OCI-LY7 (cell line): ENCODE results near the gene SRGAP1. TPM values are rescaled to one million over a fixed set of nuclear protein-coding genes. Genes with fewer than 3 reads are reported as not detected.

Source experiments
- BruUV-seq: library from RNA; stranded (reverse); fragments of 400-500 nt; replicated peaks from 2 replicates; lab custom pipeline; 2021; lab: Mats Ljungman, UMichigan
- CTCF ChIA-PET: fragments of 300-600 bp; sonication (Branson Sonifier 250); formaldehyde crosslinking; loops from one replicate; lab custom pipeline; 2022; ENCODE audit warnings: antibody characterized with exemption; ENCODE audit not compliant: unreplicated experiment; lab: Charles Lee
- POLR2A ChIA-PET: fragments of 300-600 bp; sonication (Branson Sonifier 250); formaldehyde crosslinking; loops from one replicate; lab custom pipeline; 2022; ENCODE audit warnings: antibody characterized with exemption; lab: Charles Lee
- DNase-seq: peaks from one replicate; pipeline ENCODE4 v3.0.0-alpha.2; 2015; ENCODE audit warnings: low spot score
- H2AFZ ChIP-seq: fragments of 200-600 bp; sonication (generic), shearing (Covaris generic); 2 replicates; pipeline ENCODE4 v1.6.1; 2014; ENCODE audit warnings: mild to moderate bottlenecking, antibody characterized with exemption, low read length, moderate library complexity
- H3K27ac ChIP-seq: fragments of 200-600 bp; sonication (generic); 2 replicates; pipeline ENCODE4 v1.5.1; 2014; ENCODE audit warnings: mixed run types, low read depth, mild to moderate bottlenecking, moderate library complexity, low read length, inconsistent platforms; ENCODE audit not compliant: poor library complexity, severe bottlenecking
- H3K36me3 ChIP-seq: fragments of 200-600 bp; sonication (generic); 2 replicates; pipeline ENCODE4 v1.6.1; 2014; ENCODE audit warnings: mild to moderate bottlenecking, antibody characterized with exemption, low read length, moderate library complexity, mixed read lengths; ENCODE audit not compliant: insufficient read depth
- H3K4me1 ChIP-seq: fragments of 200-600 bp; sonication (generic); 2 replicates; pipeline ENCODE4 v1.5.1; 2014; ENCODE audit warnings: mild to moderate bottlenecking, low read length; ENCODE audit not compliant: insufficient read depth, poor library complexity, severe bottlenecking
- H3K4me2 ChIP-seq: fragments of 200-600 bp; sonication (generic); 2 replicates; pipeline ENCODE4 v1.6.1; 2014; ENCODE audit warnings: mild to moderate bottlenecking, low read length
- H3K4me3 ChIP-seq: fragments of 200-600 bp; sonication (generic); 2 replicates; pipeline ENCODE4 v1.5.1; 2014; ENCODE audit warnings: mild to moderate bottlenecking, low read depth, low read length; ENCODE audit not compliant: poor library complexity, severe bottlenecking
- H3K79me2 ChIP-seq: fragments of 200-600 bp; sonication (generic); 2 replicates; pipeline ENCODE4 v1.6.1; 2016; ENCODE audit warnings: low read depth, mild to moderate bottlenecking, low read length, moderate library complexity, mixed read lengths; ENCODE audit not compliant: insufficient read depth
- H3K9me2 ChIP-seq: fragments of 200-600 bp; sonication (generic); 2 replicates; pipeline ENCODE4 v1.6.1; 2016; ENCODE audit warnings: mild to moderate bottlenecking, low read length, mixed read lengths; ENCODE audit not compliant: insufficient read depth
- H3K9me3 ChIP-seq: fragments of 200-600 bp; sonication (generic); 2 replicates; pipeline ENCODE4 v1.6.1; 2014; ENCODE audit warnings: mild to moderate bottlenecking, mixed run types, low read length, mixed read lengths
- H4K20me1 ChIP-seq: fragments of 200-600 bp; sonication (generic); 2 replicates; pipeline ENCODE4 v1.6.1; 2014; ENCODE audit warnings: mild to moderate bottlenecking, antibody characterized with exemption, low read length, moderate library complexity, mixed read lengths; ENCODE audit not compliant: insufficient read depth
- CTCF ChIP-seq: fragments of 200-600 bp; sonication (generic); conservative IDR thresholded peaks from 2 replicates; pipeline ENCODE4 v1.5.1; 2014; ENCODE audit warnings: mild to moderate bottlenecking, antibody characterized with exemption, low read length, moderate library complexity, mixed read lengths
- EZH2phosphoT487 ChIP-seq: fragments of 200-600 bp; sonication (generic); IDR thresholded peaks from 2 replicates; pipeline ENCODE4 v1.6.1; 2018; ENCODE audit warnings: low read depth, borderline replicate concordance, mild to moderate bottlenecking, mixed run types, antibody characterized with exemption, low read length, moderate library complexity, mixed read lengths
- intact Hi-C: fragments of 100-400 bp; cut with micrococcal nuclease; formaldehyde crosslinking; loops from one replicate; pipeline ENCODE4 v1.10.0; 2022; ENCODE audit not compliant: unreplicated experiment
- total RNA-seq, 2 experiments: library from RNA; depleted of rRNA in 1 of 2; stranded (reverse); fragments of >200 nt in 1 of 2; shearing (Covaris generic) in 1 of 2; gene quantifications; 2 replicates each; pipeline ENCODE4 v1.2.3, GENCODE V29; 2014 to 2022

SRGAP1 gene
- total RNA-seq, 2 experiments from 2014 or later, result 0.06 TPM; not detected in 1

DNA sequence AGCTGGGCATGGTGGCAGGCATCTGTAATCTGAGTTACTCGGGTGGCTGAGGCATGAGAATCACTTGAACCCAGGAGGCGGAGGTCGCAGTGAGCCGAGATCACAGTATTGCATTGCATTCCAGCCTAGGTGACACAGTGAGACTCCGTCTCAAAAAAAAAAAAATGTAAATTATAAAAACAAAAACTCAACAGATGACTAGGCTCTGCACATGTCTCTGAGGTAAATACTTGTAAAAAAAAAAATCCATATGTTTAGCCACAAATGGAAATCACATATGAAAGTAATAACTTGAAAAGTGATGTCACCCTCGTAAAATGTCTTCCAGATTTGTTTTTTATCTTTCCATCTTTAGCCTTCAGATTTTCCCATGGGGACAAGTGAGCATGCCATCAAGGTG, 292.6 kb downstream of the SRGAP1 start:
- H3K9me3 ChIP-seq, result no peaks in the 10 kb centered on the region
- H2AFZ ChIP-seq, result no peak overlapping the region
- no peak overlapping the region for H3K4me3 ChIP-seq
- POLR2A ChIA-PET, result no interaction called here
- CTCF ChIA-PET, result no interaction called here
- intact Hi-C loops, result no loop called here
- TF ChIP-seq CTCF, result no peak
- no peak for TF ChIP-seq EZH2phosphoT487
- no peak overlapping the region for H3K4me2 ChIP-seq
- no peak for DNase-seq
- H3K79me2 ChIP-seq, result no peaks in the 10 kb centered on the region
- no TSS peak for BruUV-seq
- H3K36me3 ChIP-seq, result no peaks in the 10 kb centered on the region
- no peak overlapping the region for H3K27ac ChIP-seq
- H4K20me1 ChIP-seq, result no peaks in the 10 kb centered on the region
- H3K9me2 ChIP-seq, result no peaks in the 10 kb centered on the region
- H3K4me1 ChIP-seq, result no peaks in the 10 kb centered on the region

DNA sequence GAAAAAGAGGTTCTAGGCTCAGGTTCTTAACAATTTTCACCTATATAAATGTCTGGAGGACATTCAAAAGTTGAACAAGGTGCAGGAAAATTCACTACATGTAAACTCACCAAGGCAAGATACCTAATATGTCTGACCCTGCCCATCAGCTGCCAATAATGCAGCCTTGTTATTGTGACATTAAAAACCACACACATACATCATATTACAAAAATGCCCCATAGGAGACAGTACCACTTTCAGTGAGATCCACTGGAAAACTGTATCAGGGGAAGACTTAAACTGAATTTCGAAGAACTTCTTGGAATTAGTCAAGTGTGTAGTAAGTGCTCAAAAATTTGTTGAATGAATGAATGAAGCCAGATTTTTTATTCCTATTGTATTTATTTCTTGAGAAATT, 294.5 kb downstream of the SRGAP1 start:
- H4K20me1 ChIP-seq, result no peaks in the 10 kb centered on the region
- H3K79me2 ChIP-seq, result no peaks in the 10 kb centered on the region
- CTCF ChIA-PET, result no interaction called here
- H3K36me3 ChIP-seq, result no peaks in the 10 kb centered on the region
- no peaks in the 10 kb centered on the region for H3K9me3 ChIP-seq
- no peaks in the 10 kb centered on the region for H3K4me1 ChIP-seq
- H3K27ac ChIP-seq, result no peak overlapping the region
- no peaks in the 10 kb centered on the region for H3K9me2 ChIP-seq
- no peak for TF ChIP-seq EZH2phosphoT487
- intact Hi-C loops, result no loop called here
- POLR2A ChIA-PET, result no interaction called here
- DNase-seq, result no peak
- no peak overlapping the region for H2AFZ ChIP-seq
- BruUV-seq, result no TSS peak
- H3K4me2 ChIP-seq, result no peak overlapping the region
- H3K4me3 ChIP-seq, result no peak overlapping the region

GRCh38 chr12:64142382-64142781, 297.9 kb downstream of the SRGAP1 start:
- intact Hi-C loops, result no loop called here
- H3K4me3 ChIP-seq, result no peak overlapping the region
- DNase-seq, result no peak
- H3K4me2 ChIP-seq, result no peak overlapping the region
- ChIA-PET CTCF (no interaction called here), POLR2A (no interaction called here)
- no peaks in the 10 kb centered on the region for H3K9me2 ChIP-seq
- TF ChIP-seq EZH2phosphoT487 (no peak), CTCF (no peak)
- H3K9me3 ChIP-seq, result no peaks in the 10 kb centered on the region
- H3K27ac ChIP-seq, result no peak overlapping the region
- no peaks in the 10 kb centered on the region for H3K36me3 ChIP-seq
- no peaks in the 10 kb centered on the region for H3K4me1 ChIP-seq
- H3K79me2 ChIP-seq, result no peaks in the 10 kb centered on the region
- BruUV-seq, result no TSS peak
- H2AFZ ChIP-seq, result no peak overlapping the region
- no peaks in the 10 kb centered on the region for H4K20me1 ChIP-seq
